Vagina (tissue), 2 donors: ENCODE data around the gene TLE5. TPM values are rescaled to one million over a fixed set of nuclear protein-coding genes. Genes with fewer than 3 reads are reported as not detected.
"Not testable (repeated sequence)": the region's sequence is repeated elsewhere in the genome, so short reads cannot be mapped to it uniquely, and the experiment has no call there.

Source experiments
- DNase-seq, 2 donors: peaks; one replicate each; pipeline ENCODE4 v3.0.0-alpha.2; 2017; ENCODE audit errors: extremely low spot score in 2 of 2
- H3K27ac ChIP-seq: fragments of 200-600 bp; sonication (generic); one replicate; pipeline ENCODE4 v1.5.1; 2019
- H3K27me3 ChIP-seq: fragments of 200-600 bp; sonication (generic); one replicate; pipeline ENCODE4 v1.5.1; 2019
- H3K36me3 ChIP-seq, 2 donors: fragments of 200-600 bp; sonication (generic); one replicate each; pipeline ENCODE4 v1.5.1; 2017 to 2019
- H3K4me1 ChIP-seq: fragments of 200-600 bp; sonication (generic); one replicate; pipeline ENCODE4 v1.5.1; 2019
- H3K4me3 ChIP-seq, 2 donors: fragments of 200-600 bp; sonication (generic); 1 replicate in 1 of 2; 2 replicates in 1 of 2; pipeline ENCODE4 v1.5.1; 2016 to 2019
- H3K9me3 ChIP-seq: fragments of 200-600 bp; sonication (generic); one replicate; pipeline ENCODE4 v1.5.1; 2019
- CTCF ChIP-seq, 3 experiments: fragments of 450-650 bp in 2 of 3; fragments of 200-600 bp in 1 of 3; sonication (generic) in 1 of 3; IDR thresholded peaks; one replicate each; pipeline ENCODE4 v1.5.1; 2017 to 2019; ENCODE audit warnings: antibody characterized with exemption in 3 of 3, mild to moderate bottlenecking in 2 of 3, moderate library complexity in 2 of 3
- POLR2A ChIP-seq, 2 donors: fragments of 450-650 bp; IDR thresholded peaks; one replicate each; pipeline ENCODE4 v1.6.1; 2017; ENCODE audit warnings: antibody characterized with exemption in 2 of 2, mild to moderate bottlenecking in 2 of 2, moderate library complexity in 2 of 2
- POLR2AphosphoS5 ChIP-seq, 2 donors: sonication (generic); formaldehyde crosslinking; IDR thresholded peaks; one replicate each; pipeline ENCODE4 v1.9.0; 2017; ENCODE audit warnings: antibody characterized with exemption in 2 of 2, mild to moderate bottlenecking in 2 of 2, low read depth in 1 of 2; ENCODE audit not compliant: insufficient read depth in 1 of 2
- intact Hi-C: fragments of 100-400 bp; cut with DNase I; formaldehyde crosslinking; loops from one replicate; pipeline ENCODE4 v1.15.1; 2023
- total RNA-seq: library from RNA; depleted of rRNA; stranded (reverse); fragments of >200 nt; gene quantifications from one replicate; pipeline ENCODE4 v1.2.3, GENCODE V29; 2016

TLE5 gene
- total RNA-seq, 1 donor from 2014 or later = 451 TPM

GRCh38 chr19:3013263-3013725 lies 49.0 kb downstream of the TLE5 start:
- Histone ChIP-seq H3K27me3 (no peaks in the 10 kb centered on the region), H3K9me3 (no peaks in the 10 kb centered on the region), H3K27ac (no peak overlapping the region), H3K4me3 (no peak overlapping the region), H3K4me1 (no peaks in the 10 kb centered on the region), H3K36me3 (peaks cover 0 to 16% of the 10 kb centered on the region in 2 donors)
- intact Hi-C loops = no loop called here
- no peak for TF ChIP-seq CTCF (IDR thresholded peaks at IDR 0.05)
- no peak for TF ChIP-seq POLR2AphosphoS5 (IDR thresholded peaks at IDR 0.05; ENCODE audit: insufficient read depth in 1 of 2, low read depth in 1 of 2)
- TF ChIP-seq POLR2A (IDR thresholded peaks at IDR 0.05) = no peak
- DNase-seq = no peak

- DNase-seq = no peak
- peaks cover 0 to 16% of the 10 kb centered on the region in 2 donors for H3K36me3 ChIP-seq
These were observed 49.6 kb downstream of the TLE5 start for GRCh38 chr19:3012621-3013262.

GRCh38 chr19:3012059-3012458 lies 50.2 kb downstream of the TLE5 start:
- intact Hi-C loops, H3K4me3 ChIP-seq, H3K27me3 ChIP-seq, H3K4me1 ChIP-seq, H3K9me3 ChIP-seq, DNase-seq, H3K27ac ChIP-seq: not testable (repeated sequence)
- H3K36me3 ChIP-seq = peaks cover 0 to 16% of the 10 kb centered on the region in 2 donors

More at GRCh38 chr19:3012621-3013262, 49.6 kb downstream of the TLE5 start:
- H3K4me1 ChIP-seq = no peaks in the 10 kb centered on the region
- no peak overlapping the region for H3K27ac ChIP-seq
- TF ChIP-seq POLR2A (IDR thresholded peaks at IDR 0.05) = no peak
- TF ChIP-seq POLR2AphosphoS5 (IDR thresholded peaks at IDR 0.05; ENCODE audit: insufficient read depth in 1 of 2, low read depth in 1 of 2) = no peak
- intact Hi-C loops = no loop called here
- H3K27me3 ChIP-seq = no peaks in the 10 kb centered on the region
- no peak overlapping the region for H3K4me3 ChIP-seq
- H3K9me3 ChIP-seq = no peaks in the 10 kb centered on the region

GRCh38 chr19:3010871-3011270 lies 51.4 kb downstream of the TLE5 start:
- no peak overlapping the region for H3K27ac ChIP-seq
- TF ChIP-seq CTCF (IDR thresholded peaks at IDR 0.05) (no peak), POLR2A (IDR thresholded peaks at IDR 0.05) (no peak), POLR2AphosphoS5 (IDR thresholded peaks at IDR 0.05; ENCODE audit: insufficient read depth in 1 of 2, low read depth in 1 of 2) (no peak)
- DNase-seq = no peak
- intact Hi-C loops = no loop called here
- H3K27me3 ChIP-seq = no peaks in the 10 kb centered on the region
- peaks cover 0 to 16% of the 10 kb centered on the region in 2 donors for H3K36me3 ChIP-seq
- H3K9me3 ChIP-seq = no peaks in the 10 kb centered on the region
- H3K4me1 ChIP-seq = no peaks in the 10 kb centered on the region
- no peak overlapping the region for H3K4me3 ChIP-seq

GRCh38 chr19:3008994-3009393 lies 53.3 kb downstream of the TLE5 start:
- DNase-seq = no peak
- TF ChIP-seq POLR2AphosphoS5 (IDR thresholded peaks at IDR 0.05; ENCODE audit: insufficient read depth in 1 of 2, low read depth in 1 of 2) (no peak), POLR2A (IDR thresholded peaks at IDR 0.05) (no peak), CTCF (IDR thresholded peaks at IDR 0.05) (no peak)
- Histone ChIP-seq H3K36me3 (peaks cover 0 to 16% of the 10 kb centered on the region in 2 donors), H3K27me3 (no peaks in the 10 kb centered on the region), H3K4me1 (no peaks in the 10 kb centered on the region), H3K27ac (no peak overlapping the region), H3K4me3 (no peak overlapping the region), H3K9me3 (no peaks in the 10 kb centered on the region)
- intact Hi-C loops = no loop called here

- H3K36me3 ChIP-seq = peaks cover 0 to 14% of the 10 kb centered on the region in 2 donors
- H3K27ac ChIP-seq = no peak overlapping the region
- DNase-seq = no peak
- TF ChIP-seq CTCF (IDR thresholded peaks at IDR 0.05) = no peak
- no peak for TF ChIP-seq POLR2A (IDR thresholded peaks at IDR 0.05)
- H3K4me1 ChIP-seq = no peaks in the 10 kb centered on the region
- intact Hi-C loops = no loop called here
- H3K27me3 ChIP-seq = no peaks in the 10 kb centered on the region
- H3K9me3 ChIP-seq = no peaks in the 10 kb centered on the region
- no peak overlapping the region for H3K4me3 ChIP-seq
These were observed 54.3 kb downstream of the TLE5 start for GRCh38 chr19:3007975-3008374.
